Erythroblast (primary cell): ENCODE data around the gene LCK.

Source experiments
- DNase-seq, 2 experiments: peaks; one replicate each; lab custom pipeline; 2025; lab: John Stamatoyannopoulos, UW
- GATA1 ChIP-seq: IDR thresholded peaks from 2 replicates; pipeline ENCODE4 v1.6.1; 2011; ENCODE audit warnings: low read depth, mild to moderate bottlenecking, control low read depth, low read length, moderate library complexity
- POLR2A ChIP-seq: IDR thresholded peaks from 2 replicates; pipeline ENCODE4 v1.6.1; 2011; ENCODE audit warnings: mild to moderate bottlenecking, low read length

Gene LCK

DNA sequence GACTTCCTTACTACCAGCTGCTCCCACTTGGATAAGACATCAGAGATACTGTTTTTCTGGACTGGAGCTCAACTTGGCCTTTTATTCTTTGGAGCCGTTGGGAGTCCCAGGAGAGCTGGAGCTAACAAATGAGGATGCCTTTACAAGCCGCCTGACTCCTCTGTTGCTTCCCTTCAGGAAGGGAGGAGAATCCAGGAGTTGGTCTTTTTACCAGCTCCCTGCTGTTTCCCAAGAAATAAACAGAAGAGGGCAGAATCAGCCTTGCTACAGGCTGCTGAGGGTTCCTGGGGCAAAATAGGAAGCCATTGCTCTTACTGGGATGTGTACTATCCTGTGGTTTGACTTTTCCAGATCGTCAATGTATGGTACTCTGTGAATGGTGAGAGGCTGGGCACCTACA lies 27.4 kb upstream of the LCK start:
- no peak for DNase-seq
- TF ChIP-seq GATA1 (no peak), POLR2A (no peak)

GRCh38 chr1:32224285-32224684 lies 26.8 kb upstream of the LCK start:
- DNase-seq: no peak
- no peak for TF ChIP-seq GATA1
- TF ChIP-seq POLR2A: no peak

DNA sequence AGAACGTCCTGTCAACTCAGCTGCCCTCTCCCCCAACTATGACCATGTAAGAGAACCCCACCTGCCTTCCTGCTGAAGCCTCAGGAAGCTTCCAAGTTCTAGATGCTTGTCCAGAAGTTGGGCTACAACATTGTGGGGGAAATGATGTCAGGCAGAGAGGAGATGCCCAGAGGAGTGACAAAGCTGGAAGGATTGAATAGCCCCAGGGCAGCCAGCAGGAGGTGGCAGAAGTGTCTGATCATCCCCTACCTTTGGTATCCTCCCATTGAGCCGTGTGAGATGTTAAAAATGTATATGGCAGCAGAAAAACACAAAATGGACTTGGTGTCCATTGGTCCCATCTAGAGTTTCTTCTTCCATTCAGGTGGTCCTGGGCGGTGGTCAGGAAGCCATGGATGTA lies 22.3 kb upstream of the LCK start:
- no peak for TF ChIP-seq POLR2A
- no peak for TF ChIP-seq GATA1
- DNase-seq: no peak

DNA sequence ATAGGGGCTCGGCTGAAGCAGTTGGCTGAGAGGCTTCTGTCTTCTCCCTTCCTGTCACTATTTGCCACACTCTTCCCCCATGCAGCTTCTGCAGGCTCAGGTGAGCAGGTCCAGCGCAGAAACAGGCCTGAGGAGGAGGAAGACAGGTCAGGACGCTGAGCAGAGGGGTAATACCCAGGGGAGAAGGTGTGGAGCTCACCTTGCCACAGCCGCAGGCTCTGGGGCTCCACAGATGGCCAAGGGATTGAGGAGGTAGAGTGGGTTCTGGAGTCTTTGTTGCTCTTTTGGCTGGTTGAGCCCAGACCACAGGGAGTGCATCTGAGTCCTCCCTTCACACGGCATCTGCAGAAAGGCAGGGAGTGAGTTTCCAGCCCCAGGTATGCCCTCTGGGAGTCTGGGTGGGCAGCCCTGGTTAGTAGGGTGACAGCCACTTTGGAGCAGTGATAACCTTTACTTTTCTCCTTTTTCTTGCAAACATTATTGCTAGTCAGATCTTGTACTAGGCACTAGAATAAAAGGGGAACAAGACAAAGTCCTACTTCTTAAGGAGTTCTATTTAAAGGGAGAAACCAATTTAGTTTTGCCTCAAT lies 19.1 kb upstream of the LCK start:
- no peak for TF ChIP-seq GATA1
- peak; percentile 31 for TF ChIP-seq POLR2A
- DNase-seq: no peak

DNA sequence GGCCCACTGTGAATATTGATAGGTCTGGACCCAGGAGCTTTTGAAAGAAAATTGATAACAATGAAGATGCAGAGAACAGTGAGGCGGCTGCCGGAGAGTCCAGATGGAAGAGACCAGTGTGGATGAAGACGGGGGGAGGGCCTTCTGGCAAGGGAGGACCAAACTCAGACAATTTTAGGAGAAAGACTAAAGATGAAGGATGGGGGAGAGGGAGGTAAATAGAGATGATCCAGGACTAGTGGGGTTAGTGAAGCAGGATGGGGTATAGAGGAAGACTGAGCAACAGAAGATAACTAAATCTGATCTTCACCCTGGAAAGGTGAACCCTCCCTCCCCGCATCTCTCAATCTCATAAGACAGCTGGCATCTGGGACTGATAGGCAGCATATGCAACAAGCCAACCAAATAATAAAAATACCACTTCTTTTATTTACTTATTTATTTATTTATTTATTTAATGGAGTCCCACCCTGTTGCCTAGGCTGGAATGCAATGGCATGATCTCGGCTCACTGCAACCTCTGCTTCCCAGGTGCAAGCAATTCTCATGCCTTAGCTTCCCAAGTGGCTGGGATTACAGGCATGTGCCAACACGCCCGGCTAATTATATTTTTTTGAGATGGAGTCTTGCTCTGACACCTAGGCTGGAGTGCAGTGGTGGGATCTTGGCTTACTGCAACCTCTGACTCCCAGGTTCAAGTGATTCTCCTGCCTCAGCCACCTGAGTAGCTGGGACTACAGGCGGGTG lies 18.3 kb upstream of the LCK start:
- TF ChIP-seq POLR2A (no peak), GATA1 (no peak)
- no peak for DNase-seq

DNA sequence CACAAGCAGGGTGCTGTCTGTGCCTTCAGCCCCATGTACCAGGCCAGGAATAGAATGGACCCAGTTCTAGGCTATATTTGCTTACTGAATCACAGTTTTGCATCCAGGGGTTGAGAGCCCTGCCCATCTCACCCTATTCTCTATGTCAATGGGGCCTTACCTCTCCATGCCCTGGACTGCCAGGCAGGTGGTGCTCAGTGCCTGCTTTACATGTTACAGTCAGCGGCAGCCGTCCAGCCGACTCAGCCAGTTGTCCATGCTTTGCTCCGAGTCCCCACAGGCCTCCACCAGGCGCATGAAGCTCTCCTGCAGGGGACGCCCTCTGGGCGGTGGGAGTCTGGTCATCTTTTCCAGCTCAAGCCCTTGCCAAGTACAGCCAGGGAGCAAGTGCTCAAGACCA lies 16.3 kb upstream of the LCK start:
- TF ChIP-seq GATA1: no peak
- no peak for TF ChIP-seq POLR2A
- DNase-seq: no peak

DNA sequence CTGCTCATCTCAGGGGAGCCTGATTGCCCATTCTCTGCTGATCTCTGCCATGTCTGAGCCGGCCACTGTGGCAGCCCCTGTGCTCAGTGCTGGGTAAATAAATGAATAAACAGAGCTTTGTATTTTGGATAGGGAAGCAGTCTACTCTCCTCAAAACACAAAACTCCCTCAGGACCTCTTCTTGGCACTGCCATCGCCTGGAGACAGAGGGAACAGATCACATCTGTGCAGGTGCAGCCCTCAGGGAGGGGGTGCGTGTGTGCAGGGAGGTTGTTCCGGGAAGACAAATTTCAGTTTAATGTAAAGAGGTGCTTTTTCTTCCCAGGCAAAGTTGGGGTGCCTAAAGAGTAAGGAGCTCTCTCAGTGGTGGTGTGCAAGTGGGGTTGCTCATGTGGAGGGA lies 11.7 kb upstream of the LCK start:
- DNase-seq: no peak
- TF ChIP-seq GATA1: no peak
- TF ChIP-seq POLR2A: no peak

GRCh38 chr1:32239790-32240139 lies 11.3 kb upstream of the LCK start:
- DNase-seq: no peak
- TF ChIP-seq POLR2A: peak; percentile 11
- TF ChIP-seq GATA1: no peak

- DNase-seq: peak; percentile 26 to 61
- TF ChIP-seq POLR2A: no peak
- no peak for TF ChIP-seq GATA1
Measured at GRCh38 chr1:32240140-32240951, 10.7 kb upstream of the LCK start.

DNA sequence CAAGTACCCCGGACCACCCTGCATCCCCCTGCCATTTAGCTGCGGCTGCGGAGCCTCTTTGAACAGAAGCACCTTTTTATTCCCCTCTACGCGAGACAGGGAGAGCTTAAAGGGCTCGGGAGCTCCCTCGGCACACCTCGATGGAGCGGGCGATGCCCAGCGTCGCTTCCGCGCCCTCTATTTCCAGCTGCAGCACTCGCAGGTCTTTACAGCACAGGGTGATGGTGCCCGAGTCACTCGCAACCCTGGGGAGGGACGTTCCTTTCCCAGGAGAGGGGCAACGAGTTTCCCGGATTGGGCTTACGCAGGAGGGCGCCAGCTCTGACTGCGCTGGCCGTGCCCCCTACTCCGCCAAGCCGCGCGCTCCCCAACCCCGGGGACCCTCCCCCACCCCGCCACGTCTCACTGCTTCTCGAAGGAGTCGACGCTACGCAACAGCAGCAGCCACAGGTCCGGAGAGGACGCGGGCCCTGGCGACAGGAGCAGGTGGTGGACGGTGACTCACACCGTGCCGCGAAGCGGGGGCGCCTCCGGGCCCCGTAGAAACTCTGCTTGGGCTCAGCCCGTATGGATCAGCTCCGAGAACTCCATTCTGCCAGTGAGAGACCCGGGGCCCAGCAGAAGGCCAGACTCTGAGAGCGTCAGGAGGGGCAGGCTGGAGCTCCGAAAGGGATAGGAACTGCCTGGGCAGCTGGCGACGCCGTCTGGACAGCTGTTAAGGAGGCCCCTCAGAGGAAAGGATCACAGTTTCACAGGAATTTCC lies 9.9 kb upstream of the LCK start:
- DNase-seq: peak; percentile 33 to 49
- TF ChIP-seq GATA1 (no peak), POLR2A (no peak)

GRCh38 chr1:32242341-32242851 lies 8.7 kb upstream of the LCK start:
- DNase-seq: no peak
- no peak for TF ChIP-seq POLR2A
- no peak for TF ChIP-seq GATA1

DNA sequence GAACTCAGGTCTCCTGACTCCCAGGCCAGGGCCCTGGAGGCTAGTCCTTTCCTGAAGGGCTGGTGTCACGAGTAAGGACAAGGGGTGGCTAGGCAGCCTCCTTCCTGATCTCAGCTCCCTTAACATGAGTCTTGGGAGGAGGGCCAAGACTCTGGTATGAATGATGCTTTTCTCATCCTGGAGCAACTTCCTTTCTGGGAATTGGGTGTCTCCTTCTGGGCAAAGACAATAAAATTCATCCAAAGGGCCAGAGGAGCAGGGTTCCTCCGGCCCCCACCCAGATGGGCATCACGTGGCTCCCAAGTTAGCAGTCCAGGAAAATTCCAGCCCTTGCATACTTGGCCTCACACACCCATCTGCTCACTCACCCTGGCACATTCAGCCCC lies 4.2 kb upstream of the LCK start, which contains the start of gene FAM167B:
Gene FAM167B (plus strand): TSS at position 335 of the 386 bp plus-strand sequence. CDS start 200 bp downstream, outside the sequence.
- DNase-seq: no peak
- TF ChIP-seq POLR2A (no peak), GATA1 (no peak)

DNA sequence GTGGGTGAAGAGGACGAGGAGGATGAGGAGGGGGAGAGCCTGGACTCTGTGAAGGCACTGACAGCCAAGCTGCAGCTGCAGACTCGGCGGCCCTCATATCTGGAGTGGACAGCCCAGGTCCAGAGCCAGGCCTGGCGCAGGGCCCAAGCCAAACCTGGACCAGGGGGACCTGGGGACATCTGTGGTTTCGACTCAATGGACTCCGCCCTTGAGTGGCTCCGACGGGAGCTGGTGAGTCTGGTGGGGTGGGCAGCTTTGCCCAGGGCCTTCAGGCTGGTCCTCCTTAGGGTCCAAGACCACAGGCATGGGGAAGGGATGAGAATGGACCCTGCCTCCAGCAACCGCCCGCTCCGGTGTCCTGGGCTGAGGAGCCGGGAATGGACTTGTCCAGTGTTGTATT lies 3.6 kb upstream of the LCK start:
- TF ChIP-seq GATA1: no peak
- TF ChIP-seq POLR2A: no peak

More for the DNA sequence above, 3.6 kb upstream of the LCK start:
- DNase-seq: no peak
